Neuron (in vitro differentiated cells): ENCODE data around the gene C14orf132.
"Not testable (repeated sequence)": the region's sequence is repeated elsewhere in the genome, so short reads cannot be mapped to it uniquely, and the experiment has no call there.

Experiments used
- H2AFZ ChIP-seq: one replicate; pipeline ENCODE4 v1.6.1; 2013; ENCODE audit warnings: low read depth, mild to moderate bottlenecking, inconsistent platforms, low read length, moderate library complexity
- H3K27me3 ChIP-seq: one replicate; pipeline ENCODE4 v1.6.1; 2013; ENCODE audit warnings: low read length; ENCODE audit not compliant: insufficient read depth
- H3K36me3 ChIP-seq: one replicate; pipeline ENCODE4 v1.6.1; 2013; ENCODE audit warnings: low read length; ENCODE audit not compliant: insufficient read depth
- H3K4me1 ChIP-seq: one replicate; pipeline ENCODE4 v1.6.1; 2013; ENCODE audit warnings: low read length; ENCODE audit not compliant: insufficient read depth
- H3K4me3 ChIP-seq: 2 replicates; pipeline ENCODE4 v1.5.1; 2013; ENCODE audit warnings: mild to moderate bottlenecking, low read length, moderate library complexity
- H3K9me3 ChIP-seq: one replicate; pipeline ENCODE4 v1.6.1; 2013; ENCODE audit warnings: low read length

C14orf132 gene

GRCh38 chr14:96072076-96072475, 32.9 kb downstream of the C14orf132 start:
- Histone ChIP-seq H3K27me3 (no peaks in the 10 kb centered on the region), H2AFZ (no peak overlapping the region), H3K36me3 (peaks cover 23% of the 10 kb centered on the region), H3K9me3 (no peaks in the 10 kb centered on the region), H3K4me3 (no peak overlapping the region), H3K4me1 (no peaks in the 10 kb centered on the region)

- Histone ChIP-seq H3K4me3 (no peak overlapping the region), H3K4me1 (peaks cover 2% of the 10 kb centered on the region), H3K9me3 (no peaks in the 10 kb centered on the region), H2AFZ (no peak overlapping the region), H3K36me3 (peaks cover 21% of the 10 kb centered on the region), H3K27me3 (no peaks in the 10 kb centered on the region)
These were observed 33.6 kb downstream of the C14orf132 start for GRCh38 chr14:96072746-96073145.

GRCh38 chr14:96073260-96074039, 34.3 kb downstream of the C14orf132 start:
- H3K4me3 ChIP-seq, H3K9me3 ChIP-seq, H3K27me3 ChIP-seq, H3K4me1 ChIP-seq, H2AFZ ChIP-seq: not testable (repeated sequence)
- H3K36me3 ChIP-seq: peaks cover 20% of the 10 kb centered on the region

- no peaks in the 10 kb centered on the region for H3K9me3 ChIP-seq
- peaks cover 6% of the 10 kb centered on the region for H3K36me3 ChIP-seq
- H3K4me3 ChIP-seq: no peak overlapping the region
- H3K27me3 ChIP-seq: no peaks in the 10 kb centered on the region
- H2AFZ ChIP-seq: no peak overlapping the region
- H3K4me1 ChIP-seq: peaks cover 11% of the 10 kb centered on the region
These were observed 38.9 kb downstream of the C14orf132 start for GRCh38 chr14:96077983-96078624.

DNA sequence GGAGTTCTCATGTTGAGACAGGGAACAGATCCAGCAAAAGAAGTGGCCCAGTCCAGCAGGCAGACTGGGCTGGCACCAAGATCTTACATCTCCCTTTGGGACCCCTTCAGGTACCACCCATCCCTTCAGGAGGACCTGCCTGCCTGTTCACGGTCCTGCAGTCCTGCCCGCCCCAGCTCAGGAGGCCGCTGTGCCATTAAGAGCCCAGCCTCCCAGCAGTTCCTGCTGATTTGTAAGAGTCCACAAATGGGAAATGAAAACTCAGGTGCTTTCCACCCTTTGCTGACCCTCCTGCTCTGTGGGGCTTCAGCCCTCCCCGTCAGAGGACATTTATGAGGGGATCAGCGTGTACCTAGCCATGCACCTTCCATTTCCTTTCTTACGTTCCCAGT, 39.5 kb downstream of the C14orf132 start:
- Histone ChIP-seq H3K4me1 (peaks cover 11% of the 10 kb centered on the region), H3K4me3 (no peak overlapping the region), H3K27me3 (no peaks in the 10 kb centered on the region), H3K36me3 (peaks cover 6% of the 10 kb centered on the region), H2AFZ (no peak overlapping the region), H3K9me3 (no peaks in the 10 kb centered on the region)

GRCh38 chr14:96079066-96079465, 39.9 kb downstream of the C14orf132 start:
- peaks cover 3% of the 10 kb centered on the region for H3K36me3 ChIP-seq
- H3K4me3 ChIP-seq: no peak overlapping the region
- H3K9me3 ChIP-seq: no peaks in the 10 kb centered on the region
- H3K27me3 ChIP-seq: no peaks in the 10 kb centered on the region
- no peak overlapping the region for H2AFZ ChIP-seq
- H3K4me1 ChIP-seq: peaks cover 11% of the 10 kb centered on the region

GRCh38 chr14:96080571-96080970, 41.4 kb downstream of the C14orf132 start:
- Histone ChIP-seq H3K4me3 (no peak overlapping the region), H2AFZ (no peak overlapping the region), H3K4me1 (peaks cover 11% of the 10 kb centered on the region), H3K27me3 (no peaks in the 10 kb centered on the region), H3K9me3 (no peaks in the 10 kb centered on the region), H3K36me3 (peaks cover 3% of the 10 kb centered on the region)

GRCh38 chr14:96081224-96081623, 42.1 kb downstream of the C14orf132 start:
- no peak overlapping the region for H3K4me3 ChIP-seq
- no peaks in the 10 kb centered on the region for H3K27me3 ChIP-seq
- peaks cover 4% of the 10 kb centered on the region for H3K36me3 ChIP-seq

GRCh38 chr14:96081767-96082400, 42.7 kb downstream of the C14orf132 start:
- Histone ChIP-seq H2AFZ (no peak overlapping the region), H3K27me3 (no peaks in the 10 kb centered on the region), H3K36me3 (peaks cover 11% of the 10 kb centered on the region), H3K4me3 (no peak overlapping the region), H3K4me1 (peaks cover 11% of the 10 kb centered on the region), H3K9me3 (no peaks in the 10 kb centered on the region)

More at GRCh38 chr14:96081224-96081623, 42.1 kb downstream of the C14orf132 start:
- H2AFZ ChIP-seq: no peak overlapping the region
- H3K4me1 ChIP-seq: peaks cover 11% of the 10 kb centered on the region
- no peaks in the 10 kb centered on the region for H3K9me3 ChIP-seq

- no peak overlapping the region for H2AFZ ChIP-seq
- no peak overlapping the region for H3K4me3 ChIP-seq
- no peaks in the 10 kb centered on the region for H3K9me3 ChIP-seq
- H3K27me3 ChIP-seq: no peaks in the 10 kb centered on the region
- H3K4me1 ChIP-seq: peaks cover 10% of the 10 kb centered on the region
- peaks cover 17% of the 10 kb centered on the region for H3K36me3 ChIP-seq
These were observed 43.5 kb downstream of the C14orf132 start for GRCh38 chr14:96082420-96083300.

DNA sequence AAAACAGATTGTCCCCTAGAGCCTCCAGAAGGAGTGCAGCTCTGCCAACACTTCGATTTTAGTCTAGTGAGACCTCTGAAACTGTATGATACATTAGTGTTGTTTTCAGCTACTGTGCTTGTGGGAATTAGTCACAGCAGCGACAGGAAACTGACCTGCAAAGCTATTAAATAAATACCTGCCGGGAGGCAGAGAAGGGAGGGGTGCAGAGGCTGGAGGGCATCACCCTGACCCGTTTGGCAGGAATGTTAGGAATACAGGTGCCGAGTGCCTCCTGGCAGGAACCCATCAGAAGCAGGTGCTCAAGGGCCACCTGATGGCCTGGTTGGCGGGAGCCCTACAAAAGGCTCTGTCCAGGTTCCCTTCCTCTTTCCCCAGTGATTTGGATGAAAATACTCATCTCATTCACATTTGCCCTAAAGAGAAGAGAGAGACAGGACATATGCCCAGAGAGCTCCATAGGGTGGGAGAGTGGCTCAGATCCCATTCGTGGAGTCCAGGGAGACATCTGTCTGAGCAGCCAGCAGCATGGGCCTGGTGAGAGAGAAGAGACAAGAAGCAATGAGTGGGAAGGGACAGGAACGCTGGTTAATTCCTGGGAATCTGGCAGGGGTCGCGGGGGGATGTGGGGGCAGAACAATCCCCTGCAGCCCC, 44.6 kb downstream of the C14orf132 start:
- Histone ChIP-seq H3K4me1 (no peaks in the 10 kb centered on the region), H2AFZ (no peak overlapping the region), H3K27me3 (no peaks in the 10 kb centered on the region), H3K4me3 (no peak overlapping the region), H3K9me3 (no peaks in the 10 kb centered on the region), H3K36me3 (peaks cover 27% of the 10 kb centered on the region)

- Histone ChIP-seq H3K4me3 (no peak overlapping the region), H3K36me3 (peaks cover 35% of the 10 kb centered on the region), H3K9me3 (no peaks in the 10 kb centered on the region), H3K4me1 (no peaks in the 10 kb centered on the region), H2AFZ (no peak overlapping the region), H3K27me3 (no peaks in the 10 kb centered on the region)
These were observed 45.6 kb downstream of the C14orf132 start for GRCh38 chr14:96084796-96085195.
